Omental fat pad (tissue), 4 donors: ENCODE results near the gene AHSG. TPM values are rescaled to one million over a fixed set of nuclear protein-coding genes. Genes with fewer than 3 reads are reported as not detected.
A peak's percentile ranks its signal among the peaks of the same experiment; 100 is the strongest.

Source experiments
- ATAC-seq: fragments of 150-250 bp; one replicate; pipeline ENCODE4 v1.9.1; 2016; ENCODE audit warnings: mild to moderate bottlenecking, moderate library complexity; ENCODE audit not compliant: low FRiP score
- DNase-seq: peaks from one replicate; pipeline ENCODE4 v3.0.0-alpha.2; 2019; ENCODE audit warnings: low spot score
- CTCF ChIP-seq, 3 donors: fragments of 450-650 bp; IDR thresholded peaks; one replicate each; pipeline ENCODE4 v1.5.1; 2016 to 2017; ENCODE audit warnings: antibody characterized with exemption in 3 of 3, mild to moderate bottlenecking in 3 of 3, moderate library complexity in 2 of 3
- total RNA-seq, 4 donors: library from RNA; depleted of rRNA; stranded (reverse); fragments of >200 nt; gene quantifications; one replicate each; pipeline ENCODE4 v1.1.0, GENCODE V29; 2016

Gene AHSG
- total RNA-seq, 4 donors from 2014 or later, result not detected

- no peak for TF ChIP-seq CTCF (IDR thresholded peaks at IDR 0.05)
- DNase-seq (no peak), ATAC-seq (no peak)
Measured at GRCh38 chr3:186587183-186587582, 25.7 kb upstream of the AHSG start.

GRCh38 chr3:186588632-186589031, 24.2 kb upstream of the AHSG start:
- no peak for DNase-seq
- TF ChIP-seq CTCF (IDR thresholded peaks at IDR 0.05), result no peak

GRCh38 chr3:186589121-186589520, 23.7 kb upstream of the AHSG start:
- no peak for TF ChIP-seq CTCF (IDR thresholded peaks at IDR 0.05)
- ATAC-seq (peak; percentile 5), DNase-seq (no peak)

More at GRCh38 chr3:186588632-186589031, 24.2 kb upstream of the AHSG start:
- ATAC-seq, result peak; percentile 79

GRCh38 chr3:186589856-186590579, 22.8 kb upstream of the AHSG start:
- TF ChIP-seq CTCF (IDR thresholded peaks at IDR 0.05), result no peak
- ATAC-seq (peak; percentile 69), DNase-seq (no peak)

- DNase-seq (no peak), ATAC-seq (no peak)
- no peak for TF ChIP-seq CTCF (IDR thresholded peaks at IDR 0.05)
Measured at GRCh38 chr3:186590580-186591295, 22.1 kb upstream of the AHSG start.

GRCh38 chr3:186592682-186593081, 20.2 kb upstream of the AHSG start:
- no peak for ATAC-seq
- TF ChIP-seq CTCF (IDR thresholded peaks at IDR 0.05), result no peak
- DNase-seq, result no peak

GRCh38 chr3:186593862-186594261, 19.0 kb upstream of the AHSG start:
- DNase-seq (no peak), ATAC-seq (no peak)
- TF ChIP-seq CTCF (IDR thresholded peaks at IDR 0.05), result no peak
